Fibroblast of mammary gland (primary cell): Measurements from ENCODE around the gene GPX4.

Experiments
- DNase-seq: peaks from one replicate; pipeline ENCODE4 v3.0.0-alpha.2; 2010; ENCODE audit warnings: low read depth
- H3K4me3 ChIP-seq: 2 replicates; pipeline ENCODE4 v1.5.1; 2011; ENCODE audit warnings: low read depth, mild to moderate bottlenecking, low read length, moderate library complexity; ENCODE audit not compliant: control insufficient read depth
- CTCF ChIP-seq: conservative IDR thresholded peaks from 2 replicates; pipeline ENCODE4 v1.5.1; 2011; ENCODE audit warnings: low read depth, low read length, inconsistent platforms; ENCODE audit not compliant: control insufficient read depth, insufficient read depth

Gene GPX4

GRCh38 chr19:1060689-1061088, 43.1 kb upstream of the GPX4 start:
- DNase-seq, result no peak
- H3K4me3 ChIP-seq, result no peak overlapping the region
- no peak for TF ChIP-seq CTCF

GRCh38 chr19:1061987-1062386, 41.8 kb upstream of the GPX4 start:
- no peak overlapping the region for H3K4me3 ChIP-seq
- DNase-seq, result no peak
- no peak for TF ChIP-seq CTCF

GRCh38 chr19:1062387-1063029, 41.3 kb upstream of the GPX4 start:
- TF ChIP-seq CTCF, result no peak
- DNase-seq, result no peak
- no peak overlapping the region for H3K4me3 ChIP-seq

GRCh38 chr19:1063030-1063908, 40.5 kb upstream of the GPX4 start:
- DNase-seq, result peak; percentile 19
- no peak for TF ChIP-seq CTCF
- H3K4me3 ChIP-seq, result no peak overlapping the region

GRCh38 chr19:1063909-1064660, 39.7 kb upstream of the GPX4 start:
- no peak for DNase-seq
- TF ChIP-seq CTCF, result no peak
- no peak overlapping the region for H3K4me3 ChIP-seq

GRCh38 chr19:1064661-1065605, 38.9 kb upstream of the GPX4 start:
- no peak overlapping the region for H3K4me3 ChIP-seq
- TF ChIP-seq CTCF, result peak; percentile 39
- peak; percentile 64 for DNase-seq
